ENCODE results near the gene ANXA5.
"Not testable (repeated sequence)": the region's sequence is repeated elsewhere in the genome, so short reads cannot be mapped to it uniquely, and the experiment has no call there.

ANXA5 gene

GRCh38 chr4:121679951-121680350, 16.8 kb downstream of the ANXA5 start:
- no peak for DNase-seq (ENCODE audit: low read depth in 2 of 2, low spot score in 1 of 2)

GRCh38 chr4:121679267-121679666, 17.5 kb downstream of the ANXA5 start:
- no peak for DNase-seq (ENCODE audit: low read depth in 2 of 2, low spot score in 1 of 2)

- no peak for DNase-seq (ENCODE audit: low read depth in 2 of 2, low spot score in 1 of 2)
Observed at GRCh38 chr4:121677524-121677923, 19.3 kb downstream of the ANXA5 start.

- DNase-seq (ENCODE audit: low read depth in 2 of 2, low spot score in 1 of 2) = no peak
Observed at GRCh38 chr4:121676345-121677075, 20.3 kb downstream of the ANXA5 start.

GRCh38 chr4:121675715-121676114, 21.1 kb downstream of the ANXA5 start:
- DNase-seq (ENCODE audit: low read depth in 2 of 2, low spot score in 1 of 2) = no peak

- DNase-seq (ENCODE audit: low read depth in 2 of 2, low spot score in 1 of 2) = no peak
Observed at GRCh38 chr4:121674696-121675095, 22.1 kb downstream of the ANXA5 start.

- DNase-seq (ENCODE audit: low read depth in 2 of 2, low spot score in 1 of 2) = no peak
Observed at GRCh38 chr4:121674191-121674590, 22.6 kb downstream of the ANXA5 start.

GRCh38 chr4:121669163-121669550, 27.6 kb downstream of the ANXA5 start:
- DNase-seq (ENCODE audit: low read depth in 2 of 2, low spot score in 1 of 2) = no peak

- no peak for DNase-seq (ENCODE audit: low read depth in 2 of 2, low spot score in 1 of 2)
Observed at GRCh38 chr4:121668368-121669162, 28.2 kb downstream of the ANXA5 start.

- no peak for DNase-seq (ENCODE audit: low read depth in 2 of 2, low spot score in 1 of 2)
Observed at GRCh38 chr4:121666091-121666679, 30.6 kb downstream of the ANXA5 start.

- no peak for DNase-seq (ENCODE audit: low read depth in 2 of 2, low spot score in 1 of 2)
Observed at GRCh38 chr4:121665371-121665770, 31.4 kb downstream of the ANXA5 start.

GRCh38 chr4:121662225-121662624, 34.6 kb downstream of the ANXA5 start:
- DNase-seq (ENCODE audit: low read depth in 2 of 2, low spot score in 1 of 2) = no peak

- DNase-seq (ENCODE audit: low read depth in 2 of 2, low spot score in 1 of 2) = not testable (repeated sequence)
Observed at GRCh38 chr4:121660175-121660933, 36.4 kb downstream of the ANXA5 start.

GRCh38 chr4:121658125-121658524, 38.7 kb downstream of the ANXA5 start:
- no peak for DNase-seq (ENCODE audit: low read depth in 2 of 2, low spot score in 1 of 2)

GRCh38 chr4:121656269-121656641, 40.5 kb downstream of the ANXA5 start:
- DNase-seq (ENCODE audit: low read depth in 2 of 2, low spot score in 1 of 2) = no peak

GRCh38 chr4:121655320-121656268, 41.2 kb downstream of the ANXA5 start:
- DNase-seq (ENCODE audit: low read depth in 2 of 2, low spot score in 1 of 2) = no peak

- no peak for DNase-seq (ENCODE audit: low read depth in 2 of 2, low spot score in 1 of 2)
Observed at GRCh38 chr4:121654738-121655137, 42.0 kb downstream of the ANXA5 start.

- no peak for DNase-seq (ENCODE audit: low read depth in 2 of 2, low spot score in 1 of 2)
Observed at GRCh38 chr4:121653986-121654385, 42.8 kb downstream of the ANXA5 start.

- DNase-seq (ENCODE audit: low read depth in 2 of 2, low spot score in 1 of 2) = no peak
Observed at GRCh38 chr4:121653214-121653613, 43.6 kb downstream of the ANXA5 start.

GRCh38 chr4:121651597-121651996, 45.2 kb downstream of the ANXA5 start:
- no peak for DNase-seq (ENCODE audit: low read depth in 2 of 2, low spot score in 1 of 2)

Data from stimulated activated CD8-positive, alpha-beta memory T cell treated with anti-CD3 and anti-CD28 coated beads, Interleukin-4, amount 100 ng/mL, for 4 hours (primary cell).